D721Med (cell line): ENCODE data around the gene AAGAB.

ENCODE experiments used
- DNase-seq: peaks from one replicate; pipeline ENCODE4 v3.0.0; 2011; ENCODE audit warnings: low spot score; ENCODE audit not compliant: insufficient read length
- FAIRE-seq: peaks from 2 replicates; lab custom pipeline; 2011; peaks lifted over from hg19 to GRCh38; lab: Jason Lieb, UNC
- CTCF ChIP-seq: IDR thresholded peaks from 2 replicates; pipeline ENCODE4 v1.5.1; 2012; ENCODE audit warnings: mild to moderate bottlenecking, control low read depth; ENCODE audit not compliant: insufficient read depth; ENCODE audit errors: missing control alignments

AAGAB gene

GRCh38 chr15:67183443-67184169 lies 70.9 kb downstream of the AAGAB start:
- no peak for TF ChIP-seq CTCF
- DNase-seq (no peak), FAIRE-seq (no peak)

- DNase-seq (no peak), FAIRE-seq (no peak)
- TF ChIP-seq CTCF: no peak
These were observed 73.2 kb downstream of the AAGAB start for GRCh38 chr15:67181221-67181639.

GRCh38 chr15:67180514-67181191 lies 73.8 kb downstream of the AAGAB start:
- DNase-seq: no peak
- TF ChIP-seq CTCF: no peak
- no peak for FAIRE-seq

GRCh38 chr15:67180035-67180434 lies 74.4 kb downstream of the AAGAB start:
- TF ChIP-seq CTCF: no peak
- FAIRE-seq (no peak), DNase-seq (no peak)

GRCh38 chr15:67179411-67179995 lies 75.0 kb downstream of the AAGAB start:
- DNase-seq (no peak), FAIRE-seq (no peak)
- TF ChIP-seq CTCF: no peak

GRCh38 chr15:67178569-67179210 lies 75.8 kb downstream of the AAGAB start:
- FAIRE-seq: no peak
- DNase-seq: no peak
- no peak for TF ChIP-seq CTCF
